ENCODE measurements around the gene TMEM135.

TMEM135 gene

DNA sequence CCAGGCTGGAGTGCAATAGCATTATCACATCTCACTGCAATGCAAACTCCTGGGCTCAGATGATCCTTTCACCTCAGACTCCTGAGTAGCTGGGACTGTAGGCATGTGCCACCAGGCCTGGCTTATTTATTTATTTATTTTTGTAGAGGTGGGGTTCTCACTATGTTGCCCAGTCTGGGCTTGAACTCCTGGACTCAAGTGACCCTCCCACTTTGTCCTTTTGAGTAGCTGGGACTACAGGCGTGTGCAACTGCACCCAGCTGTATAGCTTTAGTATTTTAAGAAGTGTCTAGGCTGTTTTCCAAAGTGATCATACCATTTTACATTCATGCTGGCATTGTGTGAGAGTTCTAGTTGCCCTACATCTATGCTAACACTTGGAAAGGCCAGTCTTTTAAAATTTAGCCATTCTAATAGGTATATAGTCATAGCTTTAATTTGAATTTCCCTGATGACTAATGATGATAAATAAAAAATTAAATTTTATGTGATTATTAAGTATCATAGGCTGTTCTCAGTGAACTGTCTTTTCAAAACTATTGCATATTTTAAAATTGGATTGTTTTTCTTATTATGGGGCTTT is 96.9 kb downstream of the TMEM135 start:
- Histone ChIP-seq H3K79me2 (ENCODE audit: control insufficient read depth, low read length) (no peaks in the 10 kb centered on the region; the same call in 1 of the 2 replicates), H3K9me3 (ENCODE audit: control insufficient read depth, insufficient read depth, low read length) (no peaks in the 10 kb centered on the region), H3K27me3 (ENCODE audit: control insufficient read depth, low read length) (no peaks in the 10 kb centered on the region), H3K4me3 (ENCODE audit: low read length) (no peak overlapping the region), H3K4me1 (ENCODE audit: control insufficient read depth, low read length) (no peaks in the 10 kb centered on the region), H4K20me1 (ENCODE audit: control insufficient read depth, insufficient read depth, low read depth, low read length) (no peaks in the 10 kb centered on the region), H3K36me3 (ENCODE audit: control insufficient read depth, low read length) (no peaks in the 10 kb centered on the region), H3K4me2 (ENCODE audit: low read length) (no peak overlapping the region), H3K9me2 (replicated peaks; ENCODE audit: control insufficient read depth, low read length) (no peaks in the 10 kb centered on the region), H3K27ac (ENCODE audit: low read depth, low read length) (no peak overlapping the region), H3F3A (ENCODE audit: control insufficient read depth, insufficient read depth) (no peaks in the 10 kb centered on the region)
- TF ChIP-seq EZH2phosphoT487 (IDR thresholded peaks at IDR 0.05; ENCODE audit: borderline replicate concordance, low read length) = no peak
- TF ChIP-seq, protein P1, sequence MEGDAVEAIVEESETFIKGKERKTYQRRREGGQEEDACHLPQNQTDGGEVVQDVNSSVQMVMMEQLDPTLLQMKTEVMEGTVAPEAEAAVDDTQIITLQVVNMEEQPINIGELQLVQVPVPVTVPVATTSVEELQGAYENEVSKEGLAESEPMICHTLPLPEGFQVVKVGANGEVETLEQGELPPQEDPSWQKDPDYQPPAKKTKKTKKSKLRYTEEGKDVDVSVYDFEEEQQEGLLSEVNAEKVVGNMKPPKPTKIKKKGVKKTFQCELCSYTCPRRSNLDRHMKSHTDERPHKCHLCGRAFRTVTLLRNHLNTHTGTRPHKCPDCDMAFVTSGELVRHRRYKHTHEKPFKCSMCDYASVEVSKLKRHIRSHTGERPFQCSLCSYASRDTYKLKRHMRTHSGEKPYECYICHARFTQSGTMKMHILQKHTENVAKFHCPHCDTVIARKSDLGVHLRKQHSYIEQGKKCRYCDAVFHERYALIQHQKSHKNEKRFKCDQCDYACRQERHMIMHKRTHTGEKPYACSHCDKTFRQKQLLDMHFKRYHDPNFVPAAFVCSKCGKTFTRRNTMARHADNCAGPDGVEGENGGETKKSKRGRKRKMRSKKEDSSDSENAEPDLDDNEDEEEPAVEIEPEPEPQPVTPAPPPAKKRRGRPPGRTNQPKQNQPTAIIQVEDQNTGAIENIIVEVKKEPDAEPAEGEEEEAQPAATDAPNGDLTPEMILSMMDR (IDR thresholded peaks at IDR 0.05; ENCODE audit: low read depth, low read length, poor library complexity, severe bottlenecking) = no peak

DNA sequence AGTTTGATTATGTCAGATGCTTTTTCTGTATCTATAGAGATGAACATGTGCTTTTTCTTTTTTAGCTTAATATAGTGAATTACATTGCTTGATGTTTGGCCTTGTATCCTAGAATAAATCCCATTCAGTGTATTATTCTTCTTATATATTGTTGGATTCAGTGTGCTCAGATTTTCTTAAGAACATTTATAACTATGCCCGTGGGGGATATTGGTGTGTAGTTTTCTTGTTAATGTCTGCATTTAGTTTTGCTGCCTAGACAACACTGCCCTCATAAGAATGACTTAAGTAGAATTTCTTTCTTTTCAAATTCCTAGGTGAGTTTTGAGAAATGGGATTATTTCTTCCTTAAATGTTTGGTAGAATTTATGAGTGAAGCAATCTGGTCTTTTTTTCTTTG is 98.5 kb downstream of the TMEM135 start:
- Histone ChIP-seq H3K9me3 (ENCODE audit: control insufficient read depth, insufficient read depth, low read length) (no peaks in the 10 kb centered on the region), H3K27ac (ENCODE audit: low read depth, low read length) (no peak overlapping the region), H3K4me2 (ENCODE audit: low read length) (no peak overlapping the region), H3K36me3 (ENCODE audit: control insufficient read depth, low read length) (no peaks in the 10 kb centered on the region), H3F3A (ENCODE audit: control insufficient read depth, insufficient read depth) (no peaks in the 10 kb centered on the region), H3K79me2 (ENCODE audit: control insufficient read depth, low read length) (no peaks in the 10 kb centered on the region; the same call in 1 of the 2 replicates), H4K20me1 (ENCODE audit: control insufficient read depth, insufficient read depth, low read depth, low read length) (no peaks in the 10 kb centered on the region), H3K4me1 (ENCODE audit: control insufficient read depth, low read length) (no peaks in the 10 kb centered on the region), H3K9me2 (replicated peaks; ENCODE audit: control insufficient read depth, low read length) (no peaks in the 10 kb centered on the region), H3K27me3 (ENCODE audit: control insufficient read depth, low read length) (no peaks in the 10 kb centered on the region), H3K4me3 (ENCODE audit: low read length) (no peak overlapping the region)
- TF ChIP-seq EZH2phosphoT487 (IDR thresholded peaks at IDR 0.05; ENCODE audit: borderline replicate concordance, low read length) = no peak
- TF ChIP-seq, protein P1 (IDR thresholded peaks at IDR 0.05; ENCODE audit: low read depth, low read length, poor library complexity, severe bottlenecking) = no peak

DNA sequence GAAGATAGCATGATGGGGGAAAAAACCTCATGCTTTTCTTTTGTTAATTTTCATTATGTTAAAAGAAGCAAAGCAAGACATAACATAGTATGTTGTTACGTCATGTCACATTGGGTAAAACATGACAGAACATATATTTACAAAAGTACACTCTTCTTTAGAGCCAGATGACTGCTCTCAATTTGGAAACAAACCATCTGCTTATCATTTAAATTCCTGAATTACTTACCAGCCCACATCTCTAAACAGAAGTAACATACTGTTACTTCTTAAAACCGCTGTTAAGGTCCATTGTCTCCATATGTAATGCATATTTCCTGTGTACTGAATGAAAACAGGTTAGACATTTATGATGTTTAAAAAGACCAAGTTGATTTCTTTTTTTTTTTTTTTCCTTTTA is 100.0 kb downstream of the TMEM135 start:
- Histone ChIP-seq H4K20me1 (ENCODE audit: control insufficient read depth, insufficient read depth, low read depth, low read length) (no peaks in the 10 kb centered on the region), H3K9me3 (ENCODE audit: control insufficient read depth, insufficient read depth, low read length) (no peaks in the 10 kb centered on the region), H3K79me2 (ENCODE audit: control insufficient read depth, low read length) (peaks cover under 1% of the 10 kb centered on the region; the same call in 1 of the 2 replicates), H3K4me2 (ENCODE audit: low read length) (no peak overlapping the region), H3K4me1 (ENCODE audit: control insufficient read depth, low read length) (no peaks in the 10 kb centered on the region), H3K36me3 (ENCODE audit: control insufficient read depth, low read length) (no peaks in the 10 kb centered on the region), H3F3A (ENCODE audit: control insufficient read depth, insufficient read depth) (no peaks in the 10 kb centered on the region), H3K27me3 (ENCODE audit: control insufficient read depth, low read length) (no peaks in the 10 kb centered on the region), H3K4me3 (ENCODE audit: low read length) (no peak overlapping the region), H3K27ac (ENCODE audit: low read depth, low read length) (no peak overlapping the region), H3K9me2 (replicated peaks; ENCODE audit: control insufficient read depth, low read length) (no peaks in the 10 kb centered on the region)
- no peak for TF ChIP-seq EZH2phosphoT487 (IDR thresholded peaks at IDR 0.05; ENCODE audit: borderline replicate concordance, low read length)
- TF ChIP-seq, protein P1 (IDR thresholded peaks at IDR 0.05; ENCODE audit: low read depth, low read length, poor library complexity, severe bottlenecking) = no peak
